H1 (cell line): ENCODE data around the gene PUS3. TPM values are rescaled to one million over a fixed set of nuclear protein-coding genes. Genes with fewer than 3 reads are reported as not detected.

Source experiments
- CTCF ChIA-PET: fragments of 300-600 bp; sonication (Branson Sonifier 250); formaldehyde crosslinking; loops from one replicate; lab custom pipeline; 2021; ENCODE audit not compliant: partially characterized antibody; lab: Charles Lee
- POLR2A ChIA-PET: fragments of 300-600 bp; sonication (Branson Sonifier 250); formaldehyde crosslinking; loops from one replicate; lab custom pipeline; 2021; ENCODE audit warnings: inconsistent platforms; ENCODE audit not compliant: partially characterized antibody; lab: Charles Lee
- DNase-seq, 2 experiments: peaks; one replicate each; pipeline versions ENCODE4 v3.0.0 to v3.0.0-alpha.2; 2010 to 2022; ENCODE audit warnings: low spot score in 2 of 2, low read depth in 1 of 2, mixed read lengths in 1 of 2
- FAIRE-seq: peaks from 2 replicates; lab custom pipeline; 2011; peaks lifted over from hg19 to GRCh38; lab: Jason Lieb, UNC
- H2AFZ ChIP-seq: 2 replicates; pipeline ENCODE4 v1.8.1; 2012; ENCODE audit warnings: low read length, inconsistent platforms
- H2AK5ac ChIP-seq: 2 replicates; pipeline ENCODE4 v1.6.1; 2013; ENCODE audit warnings: low read depth, low read length
- H2BK120ac ChIP-seq: replicated peaks from 2 replicates; pipeline ENCODE3; 2013; ENCODE audit warnings: low read depth, low read length, inconsistent platforms
- H2BK12ac ChIP-seq: 2 replicates; pipeline ENCODE4 v1.6.1; 2013; ENCODE audit warnings: low read depth, low read length
- H2BK15ac ChIP-seq: 2 replicates; pipeline ENCODE4 v1.6.1; 2013; ENCODE audit warnings: low read length
- H2BK20ac ChIP-seq: 2 replicates; pipeline ENCODE4 v1.6.1; 2013; ENCODE audit warnings: low read length
- H2BK5ac ChIP-seq: 2 replicates; pipeline ENCODE4 v1.6.1; 2013; ENCODE audit warnings: low read depth, low read length
- H3K14ac ChIP-seq: 2 replicates; pipeline ENCODE4 v1.6.1; 2013; ENCODE audit warnings: inconsistent platforms; ENCODE audit not compliant: insufficient read length
- H3K18ac ChIP-seq: 2 replicates; pipeline ENCODE4 v1.6.1; 2013; ENCODE audit warnings: low read length; ENCODE audit errors: extremely low read depth
- H3K23ac ChIP-seq: 2 replicates; pipeline ENCODE4 v1.6.1; 2013; ENCODE audit warnings: inconsistent platforms; ENCODE audit not compliant: insufficient read length
- H3K23me2 ChIP-seq: 2 replicates; pipeline ENCODE4 v1.6.1; 2013; ENCODE audit warnings: low read depth, low read length
- H3K27ac ChIP-seq: 2 replicates; pipeline ENCODE4 v1.6.1; 2011; ENCODE audit warnings: low read depth, low read length, inconsistent platforms
- H3K27me3 ChIP-seq, 4 experiments: replicated peaks in 1 of 4; 1 replicate in 1 of 4; 2 replicates in 3 of 4; pipeline versions ENCODE4 v1.6.1 to v1.8.1; 2011 to 2013; ENCODE audit warnings: low read length in 3 of 4, mild to moderate bottlenecking in 3 of 4, inconsistent platforms in 2 of 4, mixed read lengths in 2 of 4, moderate library complexity in 1 of 4; ENCODE audit not compliant: control insufficient read depth in 3 of 4, insufficient read depth in 3 of 4; ENCODE audit errors: extremely low read depth in 1 of 4
- H3K36me3 ChIP-seq, 4 experiments: 2 replicates each; pipeline versions ENCODE4 v1.6.1 to v1.8.1; 2011 to 2013; ENCODE audit warnings: mild to moderate bottlenecking in 4 of 4, low read length in 3 of 4, moderate library complexity in 2 of 4, control low read depth in 1 of 4, inconsistent platforms in 1 of 4; ENCODE audit not compliant: insufficient read depth in 4 of 4, control insufficient read depth in 2 of 4
- H3K4ac ChIP-seq: replicated peaks from 2 replicates; pipeline ENCODE3; 2013; ENCODE audit warnings: low read length, low read depth, mixed read lengths, inconsistent platforms; ENCODE audit not compliant: insufficient read length
- H3K4me1 ChIP-seq, 4 experiments: replicated peaks in 1 of 4; 1 replicate in 1 of 4; 2 replicates in 3 of 4; pipeline versions ENCODE4 v1.6.1 to v1.8.1; 2011 to 2013; ENCODE audit warnings: low read length in 3 of 4, inconsistent platforms in 2 of 4, mixed read lengths in 1 of 4; ENCODE audit not compliant: insufficient read depth in 4 of 4, control insufficient read depth in 3 of 4
- H3K4me2 ChIP-seq, 2 experiments: 2 replicates each; pipeline versions ENCODE4 v1.6.1 to v1.8.1; 2011 to 2013; ENCODE audit warnings: low read depth in 2 of 2, low read length in 2 of 2, control low read depth in 1 of 2, inconsistent platforms in 1 of 2, mild to moderate bottlenecking in 1 of 2; ENCODE audit not compliant: insufficient read depth in 1 of 2
- H3K4me3 ChIP-seq, 4 experiments: fragments of 200-600, 300-600 bp in 1 of 4; sonication (generic), shearing (Covaris generic), sonication (Bioruptor Twin) in 1 of 4; 2 replicates each; pipeline versions ENCODE4 v1.5.1 to v1.8.1; 2011 to 2016; ENCODE audit warnings: low read length in 4 of 4, low read depth in 3 of 4, control low read depth in 2 of 4, inconsistent platforms in 2 of 4, mild to moderate bottlenecking in 2 of 4, mixed read lengths in 1 of 4, moderate library complexity in 1 of 4; ENCODE audit not compliant: insufficient read depth in 2 of 4; ENCODE audit errors: extremely low read depth in 1 of 4
- H3K56ac ChIP-seq: replicated peaks from 2 replicates; pipeline ENCODE3; 2013; ENCODE audit warnings: low read depth, mild to moderate bottlenecking, mixed read lengths, low read length, inconsistent platforms; ENCODE audit not compliant: insufficient read length
- H3K79me1 ChIP-seq: 2 replicates; pipeline ENCODE4 v1.6.1; 2013; ENCODE audit warnings: low read depth, low read length, control low read depth
- H3K79me2 ChIP-seq, 2 experiments: 2 replicates each; pipeline versions ENCODE4 v1.6.1 to v1.8.1; 2012 to 2013; ENCODE audit warnings: low read length in 2 of 2, mild to moderate bottlenecking in 2 of 2, inconsistent platforms in 1 of 2; ENCODE audit not compliant: insufficient read depth in 2 of 2, control insufficient read depth in 1 of 2
- H3K9ac ChIP-seq, 4 experiments: replicated peaks in 1 of 4; 1 replicate in 1 of 4; 2 replicates in 3 of 4; pipeline versions ENCODE4 v1.6.1 to v1.8.1; 2011 to 2013; ENCODE audit warnings: low read depth in 3 of 4, low read length in 3 of 4, control low read depth in 2 of 4, mild to moderate bottlenecking in 2 of 4, moderate library complexity in 2 of 4, inconsistent platforms in 1 of 4; ENCODE audit errors: extremely low read depth in 1 of 4
- H3K9me3 ChIP-seq, 2 experiments: 2 replicates each; pipeline versions ENCODE4 v1.6.1 to v1.8.1; 2012 to 2013; ENCODE audit warnings: mild to moderate bottlenecking in 2 of 2, moderate library complexity in 2 of 2, control low read depth in 1 of 2, inconsistent platforms in 1 of 2, low read depth in 1 of 2, low read length in 1 of 2, mixed read lengths in 1 of 2; ENCODE audit not compliant: insufficient read depth in 2 of 2
- H4K20me1 ChIP-seq, 2 experiments: replicated peaks in 1 of 2; 2 replicates each; pipeline versions ENCODE3 to v1.8.1; 2011 to 2013; ENCODE audit warnings: inconsistent platforms in 2 of 2, low read length in 2 of 2, mild to moderate bottlenecking in 1 of 2; ENCODE audit not compliant: insufficient read depth in 2 of 2, control insufficient read depth in 1 of 2
- H4K5ac ChIP-seq: 2 replicates; pipeline ENCODE4 v1.6.1; 2013; ENCODE audit warnings: low read length, low read depth, mixed read lengths, inconsistent platforms; ENCODE audit not compliant: insufficient read length
- H4K8ac ChIP-seq: 2 replicates; pipeline ENCODE4 v1.8.0; 2013; ENCODE audit warnings: mild to moderate bottlenecking, moderate library complexity, low read length, inconsistent platforms; ENCODE audit not compliant: insufficient read depth; ENCODE audit errors: extremely low read depth
- H4K91ac ChIP-seq: replicated peaks from 2 replicates; pipeline ENCODE3; 2013; ENCODE audit warnings: low read length, mixed read lengths, inconsistent platforms; ENCODE audit not compliant: insufficient read length
- BCL11A ChIP-seq, 2 experiments: IDR thresholded peaks; one replicate each; pipeline ENCODE4 v1.6.1; 2011; ENCODE audit warnings: low read depth in 2 of 2, low read length in 2 of 2, mild to moderate bottlenecking in 2 of 2
- CBX8 ChIP-seq: fragments of 300-800, 300-1000 bp; sonication (generic); IDR thresholded peaks from 2 replicates; pipeline ENCODE4 v1.7.1; 2016; ENCODE audit warnings: low read depth, low read length, borderline replicate concordance
- CHD1 ChIP-seq: IDR thresholded peaks from 2 replicates; pipeline ENCODE4 v1.6.1; 2012; ENCODE audit warnings: low read depth, low read length, improper control_type of control experiment
- EZH2 ChIP-seq: fragments of 200-600 bp; sonication (generic); IDR thresholded peaks from 2 replicates; pipeline ENCODE4 v1.7.1; 2012; ENCODE audit warnings: low read depth, mild to moderate bottlenecking, moderate library complexity, low read length, inconsistent platforms; ENCODE audit not compliant: severe bottlenecking
- GABPA ChIP-seq: IDR thresholded peaks from 2 replicates; pipeline ENCODE4 v1.6.1; 2011; ENCODE audit warnings: mild to moderate bottlenecking, low read length, moderate library complexity, borderline replicate concordance; ENCODE audit not compliant: insufficient read depth
- JUN ChIP-seq: IDR thresholded peaks from 2 replicates; pipeline ENCODE4 v1.6.1; 2011; ENCODE audit warnings: low read depth, mild to moderate bottlenecking, improper control_type of control experiment, low read length
- KDM5A ChIP-seq: fragments of 200-600 bp; IDR thresholded peaks from 2 replicates; pipeline ENCODE4 v1.7.1; 2012; ENCODE audit warnings: mild to moderate bottlenecking, low read length, inconsistent platforms, mixed read lengths
- MAFK ChIP-seq: IDR thresholded peaks from 2 replicates; pipeline ENCODE4 v1.6.1; 2012; ENCODE audit warnings: low read depth, mild to moderate bottlenecking, improper control_type of control experiment, low read length
- SIX5 ChIP-seq: IDR thresholded peaks from 2 replicates; pipeline ENCODE4 v1.6.1; 2011; ENCODE audit warnings: mild to moderate bottlenecking, low read depth, low read length
- TEAD4 ChIP-seq: IDR thresholded peaks from 2 replicates; pipeline ENCODE4 v1.6.1; 2012; ENCODE audit warnings: low read depth, low read length, inconsistent platforms, mixed read lengths
- WGBS, 2 experiments: shearing (Covaris generic) in 1 of 2; methylation state at CpG; one replicate each; pipeline versions ENCODE4 v1.1.6 to v1.1.7; 2013 to 2015; ENCODE audit warnings: low lambda C conversion rate in 2 of 2, mixed read lengths in 2 of 2, inconsistent platforms in 1 of 2, low coverage in 1 of 2, missing lambda C conversion rate in 1 of 2; ENCODE audit not compliant: insufficient replicate concordance in 2 of 2, insufficient coverage in 1 of 2, insufficient read length in 1 of 2; ENCODE audit errors: extremely low coverage in 1 of 2, missing lambda C conversion rate in 1 of 2; 5-methylcytosine and 5-hydroxymethylcytosine counted together
- polyA plus RNA-seq, 7 experiments: library from polyadenylated mRNA; depleted of rRNA in 3 of 7; stranded (reverse) in 5 of 7; unstranded in 2 of 7; fragments of >200 nt in 5 of 7; fragments of 200-250 nt in 2 of 7; gene quantifications; 1 replicate in 5 of 7; 2 replicates in 1 of 7; 4 replicates in 1 of 7; pipeline versions ENCODE4 v1.2.1 to v1.2.3, GENCODE V29; 2011 to 2013; ENCODE audit warnings: missing spikeins in 2 of 7, mixed read lengths in 2 of 7
- total RNA-seq: library from RNA; stranded (reverse); fragmentation: NEBNext Ultra II Directional; extraction: Animal tissue kit (Norgen Biotek cat#: 25700); gene quantifications from 2 replicates; pipeline ENCODE4 v1.2.1, GENCODE V29; 2021
- TF ChIP-seq, protein P1 (sequence below), 3 experiments: IDR thresholded peaks; 1 replicate in 2 of 3; 2 replicates in 1 of 3; pipeline versions ENCODE4 v1.5.1 to v1.6.1; 2011; ENCODE audit warnings: low read length in 3 of 3, mild to moderate bottlenecking in 3 of 3, inconsistent platforms in 2 of 3, low read depth in 1 of 3, moderate library complexity in 1 of 3; ENCODE audit not compliant: insufficient read depth in 1 of 3; ENCODE audit errors: control extremely low read depth in 1 of 3

Gene PUS3
- total and polyA plus RNA-seq, 2 of the 8 experiments (the other 6 are each of a cell fraction or from before 2014, with no cell fraction given): 8.7 to 22.6 TPM

- H3K4me1 ChIP-seq: no peaks in the 10 kb centered on the region; a peak in 1 of 7 replicates
- H2BK20ac ChIP-seq: no peak overlapping the region
- no peak overlapping the region for H3K23ac ChIP-seq
- DNase-seq (peak in 1 of 2 experiments; percentile 34), FAIRE-seq (peak; percentile 95)
- no peak overlapping the region for H3K27ac ChIP-seq
- no peaks in the 10 kb centered on the region for H3K36me3 ChIP-seq
- no peak overlapping the region for H2BK12ac ChIP-seq
- ChIA-PET CTCF (interaction anchor here (0.6 to 5.8 kb wide), 18 partner anchors 10 to 569 kb away, joined by 3 to 118 read pairs (median 4); no protein-coding TSS in a partner anchor), POLR2A (no interaction called here)
- H4K5ac ChIP-seq: no peak overlapping the region
- H3K23me2 ChIP-seq: no peaks in the 10 kb centered on the region
- no peaks in the 10 kb centered on the region for H3K9me3 ChIP-seq
- no peak overlapping the region for H2BK5ac ChIP-seq
- no peak overlapping the region for H3K4me2 ChIP-seq
- H4K20me1 ChIP-seq: no peaks in the 10 kb centered on the region
- H3K79me1 ChIP-seq: no peaks in the 10 kb centered on the region
- 29% methylated on average over 8 of the region's 8 CpGs; no CpG with 5 or more reads in 1 of the 2 experiments for WGBS, 2 experiments
- H2AFZ ChIP-seq: no peak overlapping the region
- no peak overlapping the region for H3K56ac ChIP-seq
- H2AK5ac ChIP-seq: no peak overlapping the region
- H3K4ac ChIP-seq: no peak overlapping the region
- H3K14ac ChIP-seq: no peak overlapping the region
- H2BK120ac ChIP-seq: no peak overlapping the region
- no peak overlapping the region for H2BK15ac ChIP-seq
- no peak overlapping the region for H3K9ac ChIP-seq
- no peak overlapping the region for H4K8ac ChIP-seq
- H3K27me3 ChIP-seq: no peaks in the 10 kb centered on the region; a peak in 1 of 7 replicates
- no peak overlapping the region for H3K18ac ChIP-seq
- H4K91ac ChIP-seq: no peak overlapping the region
- no peaks in the 10 kb centered on the region for H3K79me2 ChIP-seq
- H3K4me3 ChIP-seq: no peak overlapping the region
- TF ChIP-seq TEAD4 (0 out of 2 replicates have a peak, but pooled peaks have one; percentile 13), CBX8 (no peak), KDM5A (no peak), MAFK (no peak), JUN (no peak), EZH2 (no peak), GABPA (no peak), SIX5 (no peak), CHD1 (no peak), BCL11A (IDR thresholded peaks at IDR 0.05; ENCODE audit: low read depth in 2 of 2, low read length in 2 of 2) (no peak)
- TF ChIP-seq, protein P1, sequence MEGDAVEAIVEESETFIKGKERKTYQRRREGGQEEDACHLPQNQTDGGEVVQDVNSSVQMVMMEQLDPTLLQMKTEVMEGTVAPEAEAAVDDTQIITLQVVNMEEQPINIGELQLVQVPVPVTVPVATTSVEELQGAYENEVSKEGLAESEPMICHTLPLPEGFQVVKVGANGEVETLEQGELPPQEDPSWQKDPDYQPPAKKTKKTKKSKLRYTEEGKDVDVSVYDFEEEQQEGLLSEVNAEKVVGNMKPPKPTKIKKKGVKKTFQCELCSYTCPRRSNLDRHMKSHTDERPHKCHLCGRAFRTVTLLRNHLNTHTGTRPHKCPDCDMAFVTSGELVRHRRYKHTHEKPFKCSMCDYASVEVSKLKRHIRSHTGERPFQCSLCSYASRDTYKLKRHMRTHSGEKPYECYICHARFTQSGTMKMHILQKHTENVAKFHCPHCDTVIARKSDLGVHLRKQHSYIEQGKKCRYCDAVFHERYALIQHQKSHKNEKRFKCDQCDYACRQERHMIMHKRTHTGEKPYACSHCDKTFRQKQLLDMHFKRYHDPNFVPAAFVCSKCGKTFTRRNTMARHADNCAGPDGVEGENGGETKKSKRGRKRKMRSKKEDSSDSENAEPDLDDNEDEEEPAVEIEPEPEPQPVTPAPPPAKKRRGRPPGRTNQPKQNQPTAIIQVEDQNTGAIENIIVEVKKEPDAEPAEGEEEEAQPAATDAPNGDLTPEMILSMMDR (IDR thresholded peaks at IDR 0.05; ENCODE audit: control extremely low read depth in 1 of 3, insufficient read depth in 1 of 3, low read depth in 1 of 3, low read length in 3 of 3): peak; percentile 64 to 88 (median 86)
Observed at GRCh38 chr11:125923012-125923579, 20.1 kb upstream of the PUS3 start.
